ENCODE results near the gene PAWR. TPM values are rescaled to one million over a fixed set of nuclear protein-coding genes. Genes with fewer than 3 reads are reported as not detected.

The PAWR gene
- total RNA-seq, 1 experiment from 2014 or later: 204 TPM

GRCh38 chr12:79560225-79560889 is 130.4 kb downstream of the PAWR start:
- no peak overlapping the region for H3K4me3 Mint-ChIP-seq (ENCODE audit: low read depth, unreplicated experiment)
- CTCF ChIA-PET: interaction anchor here (0.5 to 0.7 kb wide), 2 partner anchors 130 to 374 kb away, joined by 3 to 5 read pairs; partner anchors contain the start of gene PAWR
- DNase-seq: peak; percentile 21
- H3K4me1 Mint-ChIP-seq (ENCODE audit: low read depth, unreplicated experiment): peaks cover 49% of the 10 kb centered on the region
- no peaks in the 10 kb centered on the region for H3K27me3 Mint-ChIP-seq (ENCODE audit: unreplicated experiment)
- peaks cover 71% of the 10 kb centered on the region for H3K36me3 Mint-ChIP-seq (ENCODE audit: insufficient read depth, unreplicated experiment)
- no peak for TF ChIP-seq CTCF (IDR thresholded peaks at IDR 0.05; ENCODE audit: unreplicated experiment)
- intact Hi-C loops (cut with micrococcal nuclease; ENCODE audit: unreplicated experiment): loop anchor here (1.0 to 2.0 kb wide), 2 partner anchors 130 to 178 kb away; partner anchors contain the start of gene PAWR
- no peaks in the 10 kb centered on the region for H3K9me3 Mint-ChIP-seq (ENCODE audit: low read depth, unreplicated experiment)
- BruUV-seq (replicated peaks): no TSS peak
- H3K27ac Mint-ChIP-seq (ENCODE audit: unreplicated experiment): peak overlapping the region; percentile 86

GRCh38 chr12:79559591-79559990 is 131.2 kb downstream of the PAWR start:
- Mint-ChIP-seq H3K4me3 (ENCODE audit: low read depth, unreplicated experiment) (no peak overlapping the region), H3K4me1 (ENCODE audit: low read depth, unreplicated experiment) (peaks cover 55% of the 10 kb centered on the region), H3K27ac (ENCODE audit: unreplicated experiment) (peak overlapping the region; percentile 90), H3K27me3 (ENCODE audit: unreplicated experiment) (no peaks in the 10 kb centered on the region), H3K9me3 (ENCODE audit: low read depth, unreplicated experiment) (no peaks in the 10 kb centered on the region), H3K36me3 (ENCODE audit: insufficient read depth, unreplicated experiment) (peaks cover 66% of the 10 kb centered on the region)
- intact Hi-C loops (cut with micrococcal nuclease; ENCODE audit: unreplicated experiment): loop anchor here (5.0 to 10.0 kb wide), 2 partner anchors 628 to 715 kb away; no protein-coding TSS in a partner anchor
- DNase-seq: no peak
- TF ChIP-seq CTCF (IDR thresholded peaks at IDR 0.05; ENCODE audit: unreplicated experiment): no peak
- no TSS peak for BruUV-seq (replicated peaks)
- CTCF ChIA-PET: interaction anchor here (0.5 to 0.8 kb wide), 3 partner anchors 12 to 131 kb away, joined by 3 read pairs; partner anchors contain the start of gene PAWR

DNA sequence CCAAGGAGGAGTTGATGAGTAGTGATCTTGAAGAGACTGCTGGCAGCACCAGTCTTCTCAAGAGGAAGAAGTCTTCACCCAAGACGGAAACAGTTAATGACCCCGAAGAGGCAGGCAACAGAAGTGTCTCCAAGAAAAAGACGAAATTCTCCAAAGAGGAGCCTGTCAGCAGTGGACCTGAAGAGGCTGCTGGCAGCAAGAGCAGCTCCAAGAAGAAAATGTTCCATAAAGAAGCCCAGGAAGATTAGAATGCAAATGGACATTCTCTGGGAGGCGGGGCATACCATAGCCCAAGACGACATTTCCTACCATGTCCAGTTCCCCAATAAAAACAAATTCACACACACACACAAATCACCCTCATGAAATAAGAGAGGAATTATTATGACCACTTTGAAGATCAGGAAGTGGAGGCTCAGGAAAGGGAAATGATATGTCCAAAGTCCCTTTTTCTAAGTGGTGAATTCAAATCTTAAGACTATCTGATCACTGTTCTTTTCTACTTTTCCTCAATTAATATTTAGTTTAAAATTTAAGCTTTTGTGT is 131.8 kb downstream of the PAWR start:
- H3K4me3 Mint-ChIP-seq (ENCODE audit: low read depth, unreplicated experiment): peak overlapping the region; percentile 15
- no peaks in the 10 kb centered on the region for H3K9me3 Mint-ChIP-seq (ENCODE audit: low read depth, unreplicated experiment)
- CTCF ChIA-PET: interaction anchor here (0.7 to 0.8 kb wide), 2 partner anchors 12 to 109 kb away, joined by 3 read pairs; no protein-coding TSS in a partner anchor
- peaks cover 60% of the 10 kb centered on the region for H3K36me3 Mint-ChIP-seq (ENCODE audit: insufficient read depth, unreplicated experiment)
- peak overlapping the region; percentile 90 for H3K27ac Mint-ChIP-seq (ENCODE audit: unreplicated experiment)
- H3K4me1 Mint-ChIP-seq (ENCODE audit: low read depth, unreplicated experiment): peaks cover 55% of the 10 kb centered on the region
- intact Hi-C loops (cut with micrococcal nuclease; ENCODE audit: unreplicated experiment): loop anchor here (5.0 to 10.0 kb wide), 2 partner anchors 628 to 716 kb away; no protein-coding TSS in a partner anchor
- no peak for TF ChIP-seq CTCF (IDR thresholded peaks at IDR 0.05; ENCODE audit: unreplicated experiment)
- no TSS peak for BruUV-seq (replicated peaks)
- no peaks in the 10 kb centered on the region for H3K27me3 Mint-ChIP-seq (ENCODE audit: unreplicated experiment)
- DNase-seq: no peak

GRCh38 chr12:79557690-79558315 is 133.0 kb downstream of the PAWR start:
- TF ChIP-seq CTCF (IDR thresholded peaks at IDR 0.05; ENCODE audit: unreplicated experiment): no peak
- CTCF ChIA-PET: no interaction called here
- H3K4me3 Mint-ChIP-seq (ENCODE audit: low read depth, unreplicated experiment): no peak overlapping the region
- H3K4me1 Mint-ChIP-seq (ENCODE audit: low read depth, unreplicated experiment): peaks cover 43% of the 10 kb centered on the region
- BruUV-seq (replicated peaks): no TSS peak
- peaks cover 50% of the 10 kb centered on the region for H3K36me3 Mint-ChIP-seq (ENCODE audit: insufficient read depth, unreplicated experiment)
- DNase-seq: no peak
- peak overlapping the region; percentile 90 for H3K27ac Mint-ChIP-seq (ENCODE audit: unreplicated experiment)
- no peaks in the 10 kb centered on the region for H3K9me3 Mint-ChIP-seq (ENCODE audit: low read depth, unreplicated experiment)
- intact Hi-C loops (cut with micrococcal nuclease; ENCODE audit: unreplicated experiment): loop anchor here (5.0 to 10.0 kb wide), 2 partner anchors 629 to 717 kb away; no protein-coding TSS in a partner anchor
- H3K27me3 Mint-ChIP-seq (ENCODE audit: unreplicated experiment): no peaks in the 10 kb centered on the region
